SK-N-SH treated with all-trans-retinoic acid at 6 μM for 48 hours (cell line): ENCODE results near the gene MEIS2.

Source experiments
- ATAC-seq: fragments of 200-7000 bp; cut with Tn5 transposase; 3 replicates; pipeline ENCODE4 v1.9.1; 2020; ENCODE audit warnings: mild to moderate bottlenecking, moderate library complexity
- ARNTL ChIP-seq: fragments of 450-650 bp; formaldehyde crosslinking; IDR thresholded peaks from 2 replicates; pipeline ENCODE4 v1.5.0; 2020; ENCODE audit warnings: low read depth, mild to moderate bottlenecking, moderate library complexity, borderline replicate concordance
- BACH2 ChIP-seq: fragments of 250-450 bp; sonication (Bioruptor Pico); IDR thresholded peaks from 2 replicates; pipeline ENCODE4 v1.9.0; 2021; ENCODE audit warnings: mild to moderate bottlenecking, borderline replicate concordance
- CSDC2 ChIP-seq: fragments of 250-450 bp; sonication (Bioruptor Pico); IDR thresholded peaks from 2 replicates; pipeline ENCODE4 v1.5.0; 2020; ENCODE audit warnings: mild to moderate bottlenecking, moderate library complexity
- ESRRG ChIP-seq: fragments of 250-450 bp; sonication (Bioruptor Pico); IDR thresholded peaks from 2 replicates; pipeline ENCODE4 v1.6.1; 2021; ENCODE audit warnings: mild to moderate bottlenecking
- GLIS3 ChIP-seq: fragments of 250-450 bp; sonication (Bioruptor Pico); IDR thresholded peaks from 2 replicates; pipeline ENCODE4 v1.5.0; 2020; ENCODE audit warnings: mild to moderate bottlenecking, moderate library complexity
- OSR1 ChIP-seq: fragments of 250-450 bp; sonication (Bioruptor Pico); IDR thresholded peaks from 2 replicates; pipeline ENCODE4 v1.8.0; 2022; ENCODE audit warnings: moderate library complexity, mild to moderate bottlenecking, inconsistent platforms
- PPARA ChIP-seq: fragments of 250-450 bp; sonication (Bioruptor Pico); IDR thresholded peaks from 2 replicates; pipeline ENCODE4 v1.5.0; 2020; ENCODE audit warnings: mild to moderate bottlenecking, borderline replicate concordance
- RARB ChIP-seq: fragments of 250-450 bp; sonication (Bioruptor Pico); IDR thresholded peaks from 2 replicates; pipeline ENCODE4 v1.8.0; 2021; ENCODE audit warnings: mild to moderate bottlenecking, moderate library complexity
- SNAI2 ChIP-seq: fragments of 250-450 bp; sonication (Bioruptor Pico); IDR thresholded peaks from 2 replicates; pipeline ENCODE4 v1.5.0; 2020; ENCODE audit warnings: mild to moderate bottlenecking, moderate library complexity
- TCF4 ChIP-seq: fragments of 250-450 bp; sonication (Bioruptor Pico); IDR thresholded peaks from 2 replicates; pipeline ENCODE4 v1.8.0; 2021; ENCODE audit warnings: mild to moderate bottlenecking, moderate library complexity, borderline replicate concordance
- TOX ChIP-seq: fragments of 250-450 bp; sonication (Bioruptor Pico); IDR thresholded peaks from 2 replicates; pipeline ENCODE4 v1.8.0; 2021; ENCODE audit warnings: mild to moderate bottlenecking, moderate library complexity, borderline replicate concordance
- ZC3H10 ChIP-seq: fragments of 250-450 bp; sonication (Bioruptor Pico); IDR thresholded peaks from 2 replicates; pipeline ENCODE4 v1.5.1; 2021; ENCODE audit warnings: mild to moderate bottlenecking, moderate library complexity
- ZFP3 ChIP-seq: fragments of 250-450 bp; sonication (Bioruptor Pico); IDR thresholded peaks from 2 replicates; pipeline ENCODE4 v1.5.0; 2020; ENCODE audit warnings: mild to moderate bottlenecking, moderate library complexity
- ZFP30 ChIP-seq: fragments of 450-650 bp; formaldehyde crosslinking; IDR thresholded peaks from 2 replicates; pipeline ENCODE4 v1.5.0; 2022; ENCODE audit warnings: mild to moderate bottlenecking, moderate library complexity
- ZNF565 ChIP-seq: fragments of 450-650 bp; formaldehyde crosslinking; conservative IDR thresholded peaks from 2 replicates; pipeline ENCODE4 v1.5.0; 2020; ENCODE audit warnings: low read depth, mild to moderate bottlenecking, moderate library complexity
- ZNF8 ChIP-seq: fragments of 450-650 bp; formaldehyde crosslinking; IDR thresholded peaks from 2 replicates; pipeline ENCODE4 v1.5.0; 2020; ENCODE audit warnings: mild to moderate bottlenecking, moderate library complexity
- TF ChIP-seq, protein P1 (sequence below): fragments of 250-450 bp; sonication (Bioruptor Pico); IDR thresholded peaks from 2 replicates; pipeline ENCODE4 v1.5.1; 2021; ENCODE audit warnings: mild to moderate bottlenecking, moderate library complexity
- TF ChIP-seq, protein P2 (sequence below): fragments of 250-450 bp; sonication (Bioruptor Pico); IDR thresholded peaks from 2 replicates; pipeline ENCODE4 v1.8.0; 2021; ENCODE audit warnings: low read depth, mild to moderate bottlenecking, moderate library complexity, borderline replicate concordance
- TF ChIP-seq, protein P3 (sequence below): fragments of 250-450 bp; sonication (Bioruptor Pico); IDR thresholded peaks from 2 replicates; pipeline ENCODE4 v1.5.1; 2020; ENCODE audit warnings: low read depth, mild to moderate bottlenecking, moderate library complexity
- TF ChIP-seq, protein P4 (sequence below): fragments of 250-450 bp; sonication (Bioruptor Pico); IDR thresholded peaks from 2 replicates; pipeline ENCODE4 v1.5.0; 2020; ENCODE audit warnings: mild to moderate bottlenecking, moderate library complexity

Gene MEIS2

DNA sequence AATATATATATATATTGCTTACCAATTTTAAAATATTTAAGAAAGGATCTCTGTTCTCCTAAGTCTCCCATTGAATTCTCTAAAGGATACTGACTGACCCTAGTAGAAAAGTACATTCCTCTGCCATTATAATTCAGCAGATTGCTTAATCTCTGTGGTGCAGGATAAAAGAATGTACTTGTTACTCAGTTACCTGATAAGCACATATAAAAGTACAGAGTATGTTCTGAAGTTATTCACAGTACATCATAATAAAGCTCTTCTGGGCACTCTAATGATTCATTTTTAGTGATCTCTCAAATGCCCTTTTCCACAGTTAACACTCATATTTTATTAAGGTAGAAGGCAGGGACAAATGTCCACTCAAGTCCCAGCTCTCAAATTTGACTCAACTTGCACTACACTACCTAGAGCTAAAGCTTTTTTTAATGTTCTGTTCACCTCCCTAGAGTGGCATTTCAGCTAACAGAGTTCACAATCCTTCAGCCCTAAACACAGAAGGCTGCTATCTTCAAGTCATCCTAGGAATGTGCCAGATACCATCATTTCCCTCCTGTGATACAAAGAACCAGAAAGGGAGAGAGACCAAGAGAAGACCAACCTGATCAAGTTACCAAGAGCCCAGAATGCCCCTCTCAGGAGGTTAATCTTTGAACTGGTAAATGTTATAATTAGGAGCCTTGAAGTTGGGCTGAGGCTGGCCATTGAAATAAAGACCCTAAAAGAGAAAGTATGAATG lies 53.3 kb downstream of the MEIS2 start (continued):
- TF ChIP-seq, protein P1, sequence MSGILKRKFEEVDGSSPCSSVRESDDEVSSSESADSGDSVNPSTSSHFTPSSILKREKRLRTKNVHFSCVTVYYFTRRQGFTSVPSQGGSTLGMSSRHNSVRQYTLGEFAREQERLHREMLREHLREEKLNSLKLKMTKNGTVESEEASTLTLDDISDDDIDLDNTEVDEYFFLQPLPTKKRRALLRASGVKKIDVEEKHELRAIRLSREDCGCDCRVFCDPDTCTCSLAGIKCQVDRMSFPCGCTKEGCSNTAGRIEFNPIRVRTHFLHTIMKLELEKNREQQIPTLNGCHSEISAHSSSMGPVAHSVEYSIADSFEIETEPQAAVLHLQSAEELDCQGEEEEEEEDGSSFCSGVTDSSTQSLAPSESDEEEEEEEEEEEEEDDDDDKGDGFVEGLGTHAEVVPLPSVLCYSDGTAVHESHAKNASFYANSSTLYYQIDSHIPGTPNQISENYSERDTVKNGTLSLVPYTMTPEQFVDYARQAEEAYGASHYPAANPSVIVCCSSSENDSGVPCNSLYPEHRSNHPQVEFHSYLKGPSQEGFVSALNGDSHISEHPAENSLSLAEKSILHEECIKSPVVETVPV = 0 out of 2 replicates have a peak, but pooled peaks have one; percentile 17
- no peak for TF ChIP-seq ESRRG (CRISPR knock-in tag)

- TF ChIP-seq ZNF565 (no peak), RARB (no peak), ARNTL (CRISPR knock-in tag) (no peak), PPARA (CRISPR knock-in tag) (no peak)
- TF ChIP-seq, all 23 proteins: peak for 0
- ATAC-seq = no peak
These were observed 54.2 kb downstream of the MEIS2 start for GRCh38 chr15:37045859-37046740.

DNA sequence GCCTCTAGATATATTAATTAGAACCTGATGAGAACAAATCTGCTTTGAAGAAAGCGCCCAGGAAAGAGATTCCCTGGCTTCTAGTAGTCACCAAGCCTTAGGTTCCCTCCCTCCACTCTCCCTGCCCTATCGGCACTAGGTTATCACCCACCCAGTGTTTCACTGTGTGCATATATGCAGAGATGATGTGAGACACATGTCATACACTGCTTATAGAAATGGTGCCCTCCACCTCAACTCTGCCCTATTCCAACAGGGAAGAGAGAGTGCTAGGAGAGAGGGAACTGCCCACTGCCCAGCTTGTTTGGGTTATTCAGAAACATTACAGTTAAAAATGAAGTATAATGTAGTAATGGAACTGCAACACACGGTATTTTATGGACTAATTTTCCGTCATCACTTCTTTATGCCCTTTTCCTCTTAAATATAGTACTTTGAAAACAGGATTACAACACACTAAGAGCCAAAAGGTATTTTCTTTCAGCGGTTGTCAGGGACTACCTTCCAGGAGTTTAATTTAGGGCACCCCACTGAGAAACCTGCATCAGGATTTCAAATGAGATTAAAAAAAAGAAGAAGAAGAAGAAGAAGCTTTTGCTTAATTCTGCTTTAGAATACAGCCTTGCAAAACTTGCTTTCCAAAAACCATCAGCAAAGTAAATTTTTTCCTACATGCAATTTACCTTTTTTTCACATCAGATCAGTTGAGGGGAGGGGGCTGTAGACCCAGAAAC lies 55.3 kb downstream of the MEIS2 start:
- ATAC-seq = no peak
- no peak for TF ChIP-seq RARB
- no peak for TF ChIP-seq OSR1 (CRISPR knock-in tag)
- no peak for TF ChIP-seq ESRRG (CRISPR knock-in tag)
- no peak for TF ChIP-seq ZC3H10
- no peak for TF ChIP-seq BACH2
- TF ChIP-seq ZFP3 (CRISPR knock-in tag) = no peak
- TF ChIP-seq PPARA (CRISPR knock-in tag) = no peak
- no peak for TF ChIP-seq TOX (CRISPR knock-in tag)
- TF ChIP-seq, protein P2, sequence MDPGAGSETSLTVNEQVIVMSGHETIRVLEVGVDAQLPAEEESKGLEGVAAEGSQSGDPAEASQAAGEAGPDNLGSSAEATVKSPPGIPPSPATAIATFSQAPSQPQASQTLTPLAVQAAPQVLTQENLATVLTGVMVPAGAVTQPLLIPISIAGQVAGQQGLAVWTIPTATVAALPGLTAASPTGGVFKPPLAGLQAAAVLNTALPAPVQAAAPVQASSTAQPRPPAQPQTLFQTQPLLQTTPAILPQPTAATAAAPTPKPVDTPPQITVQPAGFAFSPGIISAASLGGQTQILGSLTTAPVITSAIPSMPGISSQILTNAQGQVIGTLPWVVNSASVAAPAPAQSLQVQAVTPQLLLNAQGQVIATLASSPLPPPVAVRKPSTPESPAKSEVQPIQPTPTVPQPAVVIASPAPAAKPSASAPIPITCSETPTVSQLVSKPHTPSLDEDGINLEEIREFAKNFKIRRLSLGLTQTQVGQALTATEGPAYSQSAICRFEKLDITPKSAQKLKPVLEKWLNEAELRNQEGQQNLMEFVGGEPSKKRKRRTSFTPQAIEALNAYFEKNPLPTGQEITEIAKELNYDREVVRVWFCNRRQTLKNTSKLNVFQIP (CRISPR knock-in tag) = no peak
- TF ChIP-seq GLIS3 = no peak
- no peak for TF ChIP-seq ARNTL (CRISPR knock-in tag)
- TF ChIP-seq SNAI2 (CRISPR knock-in tag) = no peak
- TF ChIP-seq TCF4 (CRISPR knock-in tag) = no peak
- TF ChIP-seq, protein P3, sequence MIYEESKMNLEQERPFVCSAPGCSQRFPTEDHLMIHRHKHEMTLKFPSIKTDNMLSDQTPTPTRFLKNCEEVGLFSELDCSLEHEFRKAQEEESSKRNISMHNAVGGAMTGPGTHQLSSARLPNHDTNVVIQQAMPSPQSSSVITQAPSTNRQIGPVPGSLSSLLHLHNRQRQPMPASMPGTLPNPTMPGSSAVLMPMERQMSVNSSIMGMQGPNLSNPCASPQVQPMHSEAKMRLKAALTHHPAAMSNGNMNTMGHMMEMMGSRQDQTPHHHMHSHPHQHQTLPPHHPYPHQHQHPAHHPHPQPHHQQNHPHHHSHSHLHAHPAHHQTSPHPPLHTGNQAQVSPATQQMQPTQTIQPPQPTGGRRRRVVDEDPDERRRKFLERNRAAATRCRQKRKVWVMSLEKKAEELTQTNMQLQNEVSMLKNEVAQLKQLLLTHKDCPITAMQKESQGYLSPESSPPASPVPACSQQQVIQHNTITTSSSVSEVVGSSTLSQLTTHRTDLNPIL = no peak
- no peak for TF ChIP-seq ZNF8 (CRISPR knock-in tag)
- no peak for TF ChIP-seq ZFP30
- TF ChIP-seq, protein P4, sequence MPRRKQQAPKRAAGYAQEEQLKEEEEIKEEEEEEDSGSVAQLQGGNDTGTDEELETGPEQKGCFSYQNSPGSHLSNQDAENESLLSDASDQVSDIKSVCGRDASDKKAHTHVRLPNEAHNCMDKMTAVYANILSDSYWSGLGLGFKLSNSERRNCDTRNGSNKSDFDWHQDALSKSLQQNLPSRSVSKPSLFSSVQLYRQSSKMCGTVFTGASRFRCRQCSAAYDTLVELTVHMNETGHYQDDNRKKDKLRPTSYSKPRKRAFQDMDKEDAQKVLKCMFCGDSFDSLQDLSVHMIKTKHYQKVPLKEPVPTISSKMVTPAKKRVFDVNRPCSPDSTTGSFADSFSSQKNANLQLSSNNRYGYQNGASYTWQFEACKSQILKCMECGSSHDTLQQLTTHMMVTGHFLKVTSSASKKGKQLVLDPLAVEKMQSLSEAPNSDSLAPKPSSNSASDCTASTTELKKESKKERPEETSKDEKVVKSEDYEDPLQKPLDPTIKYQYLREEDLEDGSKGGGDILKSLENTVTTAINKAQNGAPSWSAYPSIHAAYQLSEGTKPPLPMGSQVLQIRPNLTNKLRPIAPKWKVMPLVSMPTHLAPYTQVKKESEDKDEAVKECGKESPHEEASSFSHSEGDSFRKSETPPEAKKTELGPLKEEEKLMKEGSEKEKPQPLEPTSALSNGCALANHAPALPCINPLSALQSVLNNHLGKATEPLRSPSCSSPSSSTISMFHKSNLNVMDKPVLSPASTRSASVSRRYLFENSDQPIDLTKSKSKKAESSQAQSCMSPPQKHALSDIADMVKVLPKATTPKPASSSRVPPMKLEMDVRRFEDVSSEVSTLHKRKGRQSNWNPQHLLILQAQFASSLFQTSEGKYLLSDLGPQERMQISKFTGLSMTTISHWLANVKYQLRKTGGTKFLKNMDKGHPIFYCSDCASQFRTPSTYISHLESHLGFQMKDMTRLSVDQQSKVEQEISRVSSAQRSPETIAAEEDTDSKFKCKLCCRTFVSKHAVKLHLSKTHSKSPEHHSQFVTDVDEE (CRISPR knock-in tag) = no peak
- TF ChIP-seq CSDC2 (CRISPR knock-in tag) = no peak
